ENCODE measurements around the gene IGFBPL1. TPM values are rescaled to one million over a fixed set of nuclear protein-coding genes. Genes with fewer than 3 reads are reported as not detected.

Gene IGFBPL1
- total and polyA plus RNA-seq, 2 donors from 2014 or later, result 0.22 TPM; not detected in 1

DNA sequence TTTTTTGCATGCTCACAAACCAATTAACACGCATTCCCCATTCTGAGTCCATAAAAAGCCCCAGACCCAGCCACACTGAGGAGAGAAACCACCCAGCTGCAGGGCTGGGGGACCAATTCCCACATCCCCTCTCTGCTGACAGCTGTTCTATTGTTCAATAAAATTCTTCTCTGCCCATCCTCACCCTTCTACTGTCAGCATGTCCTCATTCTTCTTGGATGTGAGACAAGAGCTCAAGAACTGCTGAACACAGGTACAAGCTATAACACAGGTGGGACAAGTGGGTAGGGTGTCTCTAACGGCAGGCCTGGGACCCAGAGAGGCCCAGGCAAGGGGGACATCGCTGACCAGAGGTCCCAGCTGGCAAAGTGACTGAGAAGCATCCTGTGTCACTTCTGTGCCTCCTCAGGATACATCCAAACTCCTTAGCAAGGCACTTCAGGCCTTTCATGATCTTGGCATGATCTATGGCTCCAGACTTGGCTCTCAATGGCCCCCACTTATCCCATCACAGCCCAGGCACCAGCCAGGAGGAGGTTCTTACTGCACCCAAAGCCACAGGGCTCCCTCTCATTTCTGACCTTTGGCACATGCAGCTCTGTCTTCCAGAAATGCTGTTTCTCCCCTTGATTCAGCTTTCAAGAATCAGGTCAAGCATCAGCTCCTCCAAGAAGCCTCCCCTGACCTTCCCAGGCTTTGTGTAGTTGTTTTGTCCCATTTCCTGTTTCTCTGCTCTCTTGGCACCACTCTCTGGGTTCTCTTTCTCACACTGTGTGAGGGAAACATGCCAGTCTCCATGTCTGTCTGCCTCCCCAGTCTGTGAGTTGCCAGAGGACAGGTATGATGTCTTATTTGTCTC, 39.0 kb downstream of the IGFBPL1 start:
- intact Hi-C loops (cut with DNase I), result no loop called here
- Histone ChIP-seq H3K36me3 (ENCODE audit: control insufficient read depth in 2 of 3, insufficient read depth in 3 of 3, low read length in 3 of 3) (no peaks in the 10 kb centered on the region), H3K27ac (ENCODE audit: low read depth in 2 of 2, low read length in 2 of 2) (peak overlapping the region; percentile 66 to 88), H3K9ac (ENCODE audit: low read length in 3 of 3) (no peak overlapping the region), H3K4me3 (ENCODE audit: low read length in 3 of 3) (no peak overlapping the region), H3K9me3 (ENCODE audit: control insufficient read depth in 2 of 3, insufficient read depth in 1 of 3, low read length in 3 of 3) (peaks cover 0 to 8% (median 0%) of the 10 kb centered on the region in 3 donors), H3K4me1 (ENCODE audit: control insufficient read depth in 2 of 3, insufficient read depth in 2 of 3, low read depth in 1 of 3, low read length in 3 of 3) (peaks cover 0 to 45% (median 22%) of the 10 kb centered on the region in 3 donors), H3K27me3 (ENCODE audit: control insufficient read depth, insufficient read depth, low read length) (no peaks in the 10 kb centered on the region)
- DNase-seq (peak in 1 of 5 donors; percentile 30), FAIRE-seq (no peak)
- TF ChIP-seq, protein P1, sequence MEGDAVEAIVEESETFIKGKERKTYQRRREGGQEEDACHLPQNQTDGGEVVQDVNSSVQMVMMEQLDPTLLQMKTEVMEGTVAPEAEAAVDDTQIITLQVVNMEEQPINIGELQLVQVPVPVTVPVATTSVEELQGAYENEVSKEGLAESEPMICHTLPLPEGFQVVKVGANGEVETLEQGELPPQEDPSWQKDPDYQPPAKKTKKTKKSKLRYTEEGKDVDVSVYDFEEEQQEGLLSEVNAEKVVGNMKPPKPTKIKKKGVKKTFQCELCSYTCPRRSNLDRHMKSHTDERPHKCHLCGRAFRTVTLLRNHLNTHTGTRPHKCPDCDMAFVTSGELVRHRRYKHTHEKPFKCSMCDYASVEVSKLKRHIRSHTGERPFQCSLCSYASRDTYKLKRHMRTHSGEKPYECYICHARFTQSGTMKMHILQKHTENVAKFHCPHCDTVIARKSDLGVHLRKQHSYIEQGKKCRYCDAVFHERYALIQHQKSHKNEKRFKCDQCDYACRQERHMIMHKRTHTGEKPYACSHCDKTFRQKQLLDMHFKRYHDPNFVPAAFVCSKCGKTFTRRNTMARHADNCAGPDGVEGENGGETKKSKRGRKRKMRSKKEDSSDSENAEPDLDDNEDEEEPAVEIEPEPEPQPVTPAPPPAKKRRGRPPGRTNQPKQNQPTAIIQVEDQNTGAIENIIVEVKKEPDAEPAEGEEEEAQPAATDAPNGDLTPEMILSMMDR (IDR thresholded peaks at IDR 0.05; ENCODE audit: borderline replicate concordance, extremely low read depth, insufficient read depth), result no peak

- no peaks in the 10 kb centered on the region for H3K36me3 ChIP-seq (ENCODE audit: control insufficient read depth in 2 of 3, insufficient read depth in 3 of 3, low read length in 3 of 3)
- DNase-seq (no peak), FAIRE-seq (no peak)
- H3K27me3 ChIP-seq (ENCODE audit: control insufficient read depth, insufficient read depth, low read length), result no peaks in the 10 kb centered on the region
- H3K4me3 ChIP-seq (ENCODE audit: low read length in 3 of 3), result no peak overlapping the region
- no peak overlapping the region for H3K27ac ChIP-seq (ENCODE audit: low read depth in 2 of 2, low read length in 2 of 2)
- H3K4me1 ChIP-seq (ENCODE audit: control insufficient read depth in 2 of 3, insufficient read depth in 2 of 3, low read depth in 1 of 3, low read length in 3 of 3), result peaks cover 0 to 29% (median 12%) of the 10 kb centered on the region in 3 donors
- peaks cover 0 to 8% (median 0%) of the 10 kb centered on the region in 3 donors for H3K9me3 ChIP-seq (ENCODE audit: control insufficient read depth in 2 of 3, insufficient read depth in 1 of 3, low read length in 3 of 3)
- H3K9ac ChIP-seq (ENCODE audit: low read length in 3 of 3), result no peak overlapping the region
- TF ChIP-seq, protein P1 (IDR thresholded peaks at IDR 0.05; ENCODE audit: borderline replicate concordance, extremely low read depth, insufficient read depth), result no peak
- intact Hi-C loops (cut with DNase I), result no loop called here
Observed at GRCh38 chr9:38382141-38382540, 42.1 kb downstream of the IGFBPL1 start.

DNA sequence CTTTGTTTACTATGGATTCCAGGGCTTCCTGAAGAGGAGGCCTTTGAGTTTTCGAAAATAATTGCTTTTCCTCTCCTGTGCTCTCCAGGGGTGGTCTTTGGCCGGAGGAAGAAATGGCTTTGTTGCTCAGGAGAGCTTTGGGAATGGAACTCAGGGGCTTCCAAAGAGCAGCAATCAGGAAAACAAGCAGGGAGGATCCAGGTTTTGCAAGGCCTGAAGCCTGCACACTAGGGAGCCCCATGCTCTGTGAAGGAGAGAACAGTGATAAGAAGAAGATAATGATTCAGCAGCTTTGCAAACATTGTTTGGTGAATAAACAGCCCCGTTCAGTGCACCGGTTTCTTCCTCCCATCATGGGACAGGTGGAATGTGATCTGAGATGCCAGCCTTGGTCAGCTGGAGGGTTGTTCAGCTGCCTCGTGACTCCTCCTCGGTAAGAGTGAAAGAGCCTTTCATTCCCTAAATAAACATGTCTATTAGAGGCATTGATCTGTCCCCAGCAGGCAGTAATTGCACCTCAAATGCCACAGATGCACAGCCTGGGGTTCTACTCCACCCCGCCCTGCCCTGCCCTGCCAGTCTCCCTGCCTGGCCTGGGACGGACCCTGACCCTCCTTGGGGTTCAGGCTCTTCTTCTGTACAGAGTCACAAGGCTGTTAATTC, 43.3 kb downstream of the IGFBPL1 start:
- TF ChIP-seq, protein P1 (IDR thresholded peaks at IDR 0.05; ENCODE audit: borderline replicate concordance, extremely low read depth, insufficient read depth), result no peak

More for the DNA sequence above, 43.3 kb downstream of the IGFBPL1 start:
- Histone ChIP-seq H3K36me3 (ENCODE audit: control insufficient read depth in 2 of 3, insufficient read depth in 3 of 3, low read length in 3 of 3) (no peaks in the 10 kb centered on the region), H3K4me1 (ENCODE audit: control insufficient read depth in 2 of 3, insufficient read depth in 2 of 3, low read depth in 1 of 3, low read length in 3 of 3) (peaks cover 0 to 21% (median 9%) of the 10 kb centered on the region in 3 donors), H3K9me3 (ENCODE audit: control insufficient read depth in 2 of 3, insufficient read depth in 1 of 3, low read length in 3 of 3) (peaks cover 0 to 8% (median 0%) of the 10 kb centered on the region in 3 donors), H3K27ac (ENCODE audit: low read depth in 2 of 2, low read length in 2 of 2) (peak overlapping the region; percentile 28 to 72), H3K4me3 (ENCODE audit: low read length in 3 of 3) (no peak overlapping the region), H3K9ac (ENCODE audit: low read length in 3 of 3) (no peak overlapping the region), H3K27me3 (ENCODE audit: control insufficient read depth, insufficient read depth, low read length) (no peaks in the 10 kb centered on the region)
- intact Hi-C loops (cut with DNase I), result no loop called here
- FAIRE-seq, result no peak
- peak in 3 of 5 donors; percentile 63 to 74 (median 70) for DNase-seq
